NCI-H82 treated with DMSO at 0.1 percent for 48 hours (cell line): ENCODE measurements around the gene ATP6V0E2.

Source experiments
- DNase-seq: peaks from one replicate; lab custom pipeline; 2025; ENCODE audit not compliant: unreplicated experiment; lab: John Stamatoyannopoulos, UW

ATP6V0E2 gene

GRCh38 chr7:149838224-149838991, 35.4 kb upstream of the ATP6V0E2 start, which contains the start of gene ZNF862:
Gene ZNF862 (plus strand): TSS chr7:149838375. CDS start chr7:149838612, 237 bp downstream.
- peak; percentile 87 for DNase-seq

- peak; percentile 51 for DNase-seq
Observed at GRCh38 chr7:149838992-149839408, 34.8 kb upstream of the ATP6V0E2 start.

- no peak for DNase-seq
Observed at GRCh38 chr7:149839933-149840332, 33.8 kb upstream of the ATP6V0E2 start.

DNA sequence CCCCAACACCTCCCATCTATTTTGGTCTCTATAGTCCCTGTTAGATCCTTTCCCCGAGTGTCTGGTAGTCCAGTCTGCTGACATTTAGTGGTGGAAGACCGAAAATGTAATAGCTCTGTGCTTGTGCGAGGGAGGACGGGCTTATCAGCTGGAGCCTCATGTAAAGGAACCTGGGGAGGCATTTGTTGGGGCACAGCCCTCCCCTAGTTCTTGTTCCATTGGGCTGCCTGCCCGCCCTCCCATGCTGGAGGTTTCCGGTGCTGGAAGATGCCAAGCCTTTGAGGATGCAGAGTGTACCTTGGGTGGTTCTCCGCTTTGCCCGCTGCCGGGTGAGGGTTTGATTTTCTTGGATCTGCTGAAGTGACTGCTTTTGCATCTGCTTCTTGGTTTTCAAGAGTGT, 30.2 kb upstream of the ATP6V0E2 start:
- DNase-seq: no peak

GRCh38 chr7:149844445-149844844, 29.3 kb upstream of the ATP6V0E2 start:
- no peak for DNase-seq

DNA sequence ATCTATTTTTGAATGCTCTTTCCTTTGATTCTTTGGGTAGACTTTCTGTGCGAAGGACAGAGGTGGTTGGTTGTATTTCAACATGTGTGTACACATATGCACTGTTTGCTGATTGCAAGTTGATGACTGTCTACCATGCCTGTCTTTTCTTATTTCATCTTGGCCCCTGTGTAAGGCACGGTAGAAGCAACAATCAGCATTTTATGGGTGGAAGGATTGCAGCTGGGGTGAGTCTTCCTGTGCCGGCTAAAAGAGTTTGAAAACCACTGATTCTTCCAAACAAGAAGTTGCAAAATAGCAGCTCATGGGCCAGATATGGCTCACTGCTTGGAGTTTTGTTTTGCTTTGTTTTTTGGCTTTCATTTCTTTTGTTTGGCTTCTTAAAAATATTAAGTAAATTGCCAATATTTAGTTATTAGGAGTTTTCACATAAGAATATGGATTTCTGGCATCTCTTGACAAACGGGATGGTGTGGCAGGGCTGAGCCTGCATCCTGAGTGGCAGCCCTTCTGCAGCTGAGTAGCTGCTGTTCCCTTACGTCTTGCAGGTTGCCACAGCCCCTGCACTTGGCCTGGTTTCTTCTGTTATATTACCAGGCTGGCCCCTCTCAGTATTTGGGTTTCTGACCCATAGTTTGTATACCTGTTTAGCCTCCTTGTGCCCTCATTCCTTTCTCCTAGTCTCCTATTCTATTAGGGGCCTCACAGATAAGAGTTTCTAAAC, 28.4 kb upstream of the ATP6V0E2 start:
- DNase-seq: no peak

DNA sequence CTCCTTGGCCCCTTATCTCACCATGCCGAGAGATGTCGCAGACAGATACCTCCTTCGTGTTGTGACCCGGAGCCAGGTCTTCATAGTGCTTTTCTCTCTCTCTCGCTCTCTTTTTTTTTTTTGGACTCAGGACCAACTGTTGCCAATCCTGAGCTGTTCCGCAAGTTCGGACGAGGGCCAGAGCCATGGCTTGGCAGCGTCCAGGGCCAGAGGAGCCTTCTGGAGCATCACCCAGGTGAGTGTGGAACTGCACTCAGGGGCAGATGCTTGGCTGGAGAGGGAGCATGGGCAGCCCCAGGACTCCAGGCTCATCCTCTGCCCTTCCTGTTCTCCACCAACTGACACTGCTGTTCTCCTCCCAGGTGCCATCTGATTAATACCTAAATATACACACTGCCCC, 27.7 kb upstream of the ATP6V0E2 start:
- DNase-seq: no peak

DNA sequence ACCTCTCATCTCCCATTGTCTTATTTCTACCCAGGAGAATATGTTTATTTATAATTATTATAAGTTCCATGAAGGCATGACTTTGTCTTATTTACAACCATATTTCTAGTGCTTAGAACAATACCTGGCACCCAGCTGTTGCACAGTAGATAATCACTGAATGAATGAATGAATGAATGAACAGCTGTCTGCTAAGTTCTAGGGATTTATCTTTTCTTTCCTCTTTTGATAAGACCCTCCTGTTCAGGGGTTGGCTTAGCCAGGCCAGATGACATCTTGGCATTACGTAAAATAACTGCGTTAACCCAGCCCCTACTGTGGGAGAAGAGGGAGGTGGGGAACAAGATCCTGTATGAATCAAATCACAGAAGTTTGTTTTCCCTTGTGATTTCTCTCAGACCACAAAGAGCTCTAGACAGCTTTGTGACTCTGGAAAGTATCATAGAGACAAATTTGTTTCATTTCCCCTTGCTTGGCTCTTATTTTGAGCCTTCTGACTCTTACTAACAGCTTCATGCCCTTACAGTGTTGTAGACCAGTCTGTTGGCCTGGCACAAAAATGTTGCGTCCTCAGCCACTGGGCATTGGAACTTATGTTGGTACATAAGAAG, 27.2 kb upstream of the ATP6V0E2 start:
- no peak for DNase-seq

GRCh38 chr7:149849174-149849573, 24.6 kb upstream of the ATP6V0E2 start:
- no peak for DNase-seq

DNA sequence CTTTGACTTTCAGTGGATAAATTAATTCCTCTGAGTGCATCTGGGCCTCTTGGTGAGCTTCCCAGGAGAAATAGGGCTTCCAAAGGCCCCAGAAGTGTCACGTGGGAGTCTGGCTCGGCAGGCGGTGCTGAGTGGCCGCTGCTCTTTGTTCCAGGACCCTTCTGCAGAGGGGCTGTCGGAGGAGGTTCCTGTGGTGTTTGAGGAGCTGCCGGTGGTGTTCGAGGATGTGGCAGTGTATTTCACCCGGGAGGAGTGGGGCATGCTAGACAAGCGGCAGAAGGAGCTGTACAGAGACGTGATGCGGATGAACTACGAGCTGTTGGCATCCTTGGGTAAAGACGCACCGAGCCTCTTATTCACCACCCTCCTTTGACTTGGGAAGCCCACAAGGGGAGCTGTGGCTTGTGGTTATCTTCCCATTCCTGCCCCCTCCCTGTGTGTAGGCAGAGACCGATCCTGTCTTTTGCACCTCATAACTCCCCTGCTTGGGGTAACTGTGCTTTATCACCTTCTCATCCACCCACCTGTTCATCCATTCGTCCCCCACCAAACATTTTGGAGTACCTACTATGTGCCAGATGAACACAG, 23.7 kb upstream of the ATP6V0E2 start:
- no peak for DNase-seq

GRCh38 chr7:149850716-149851115, 23.1 kb upstream of the ATP6V0E2 start:
- DNase-seq: no peak

- no peak for DNase-seq
Observed at GRCh38 chr7:149851449-149851848, 22.3 kb upstream of the ATP6V0E2 start.

DNA sequence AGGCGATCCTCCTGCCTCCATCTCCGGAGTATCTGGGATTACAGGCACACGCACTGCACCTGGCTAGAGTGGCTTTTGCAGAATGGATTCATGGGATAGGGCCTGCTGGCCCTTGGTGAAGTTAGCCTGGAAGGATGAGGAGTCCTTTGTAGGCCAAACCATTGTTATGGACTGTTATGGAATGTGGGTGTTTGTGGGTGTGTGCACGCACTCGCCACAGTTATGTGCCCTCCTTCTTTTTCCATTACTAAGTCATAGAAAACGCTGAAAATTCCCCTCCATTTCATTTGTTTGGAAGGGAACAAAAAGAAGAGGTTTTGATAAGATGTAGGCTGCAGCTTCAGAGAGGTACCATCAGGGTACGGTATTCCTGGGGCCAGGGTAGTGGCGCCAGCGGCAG, 20.6 kb upstream of the ATP6V0E2 start:
- no peak for DNase-seq

DNA sequence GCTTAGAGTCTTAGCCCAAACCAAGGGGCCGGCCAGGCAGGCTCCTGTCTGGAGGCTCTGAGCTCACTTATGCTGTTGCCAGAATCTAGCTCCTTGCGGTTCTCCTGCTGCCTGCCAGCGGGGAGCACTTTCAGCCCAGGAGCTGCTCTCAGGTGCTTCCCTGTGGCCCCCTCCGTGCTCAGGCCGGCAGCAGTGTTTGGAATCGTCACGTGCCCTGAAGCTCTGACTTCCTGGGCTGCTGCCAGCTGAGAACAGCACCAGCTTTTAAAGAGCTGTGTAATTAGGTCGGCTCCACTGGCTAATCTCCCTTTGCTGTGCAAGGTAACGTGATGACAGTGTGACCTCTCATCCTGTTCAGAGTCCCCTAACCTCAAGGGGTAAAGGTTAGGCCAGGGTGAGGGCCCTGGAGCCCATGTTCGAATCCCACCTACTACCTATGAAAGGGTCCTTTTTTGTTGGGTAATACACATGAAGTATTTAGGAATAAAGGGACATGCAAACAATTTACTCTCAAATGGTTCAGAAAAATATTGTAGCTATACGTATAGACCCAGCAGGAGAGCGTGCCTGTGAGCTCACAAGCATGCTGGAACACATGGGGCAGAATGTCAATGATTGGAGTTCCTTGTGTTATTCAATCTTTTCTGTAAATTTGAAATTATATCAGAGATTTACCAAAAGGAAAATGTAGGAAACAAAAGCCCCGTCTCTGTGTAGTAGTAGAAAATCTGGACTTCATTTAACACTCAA, 19.0 kb upstream of the ATP6V0E2 start:
- peak; percentile 70 for DNase-seq

DNA sequence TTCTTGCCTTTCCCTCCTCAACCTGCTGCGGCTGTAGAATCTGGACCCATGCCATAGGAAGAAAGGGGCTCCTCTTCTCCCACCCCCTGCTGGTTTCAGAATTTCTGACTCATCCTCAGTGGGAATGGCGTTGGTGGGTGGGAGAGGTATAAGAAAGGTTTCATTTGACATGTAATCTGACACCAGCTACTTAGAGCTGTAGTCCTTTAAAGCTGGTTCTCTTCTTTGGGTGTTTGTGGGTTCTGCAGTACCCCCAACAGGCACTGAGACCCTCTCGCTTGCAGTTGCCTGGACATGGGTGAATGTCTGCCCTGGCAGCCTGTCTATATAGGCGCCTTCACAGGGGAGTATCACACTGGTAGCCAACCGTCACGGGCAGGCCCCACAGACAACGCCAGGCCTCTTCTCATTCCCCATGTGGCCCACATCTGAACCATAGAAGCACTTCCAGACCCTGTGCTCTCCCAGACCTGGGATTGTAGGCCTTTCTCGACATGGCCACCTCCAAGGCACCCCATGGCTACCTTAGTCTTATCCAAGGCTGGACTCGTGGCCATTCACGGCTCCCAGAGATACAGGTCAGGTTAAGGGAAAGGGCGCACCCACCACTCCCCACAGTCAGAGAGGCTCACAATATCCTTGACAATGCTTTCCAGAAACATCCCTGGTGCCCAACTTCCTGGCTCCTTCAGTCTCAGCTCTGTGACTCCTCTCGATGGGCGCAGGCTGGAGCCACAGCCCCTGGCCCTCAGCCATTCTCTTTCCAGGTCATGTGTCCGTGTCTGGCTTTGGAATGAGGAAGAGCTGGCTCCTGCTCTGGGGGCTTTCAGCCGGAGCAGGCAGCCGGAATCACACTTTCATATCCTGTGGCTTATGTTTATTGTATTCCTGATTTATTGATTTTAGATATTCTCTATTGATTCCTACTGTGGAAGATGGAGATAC, 18.1 kb upstream of the ATP6V0E2 start:
- DNase-seq: no peak

DNA sequence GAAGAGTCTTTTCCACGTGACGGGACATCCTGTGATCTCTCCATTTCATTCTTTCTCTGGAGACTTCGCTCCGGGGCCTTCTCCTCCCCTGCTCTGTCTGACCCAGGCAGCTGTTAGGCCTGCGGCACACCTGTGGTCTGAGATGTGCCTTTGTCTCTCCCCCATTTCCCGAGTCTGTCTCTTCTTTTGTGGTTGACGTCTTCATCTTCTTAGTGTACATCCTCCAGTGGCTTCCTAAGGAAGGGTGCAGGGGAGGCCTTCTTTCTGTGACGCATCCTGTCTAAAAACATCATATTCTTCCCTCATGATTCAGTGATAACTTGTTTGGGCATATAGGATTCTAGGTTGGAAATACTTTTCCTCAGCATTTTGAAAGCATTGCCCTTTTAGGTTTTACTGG, 17.2 kb upstream of the ATP6V0E2 start:
- no peak for DNase-seq

DNA sequence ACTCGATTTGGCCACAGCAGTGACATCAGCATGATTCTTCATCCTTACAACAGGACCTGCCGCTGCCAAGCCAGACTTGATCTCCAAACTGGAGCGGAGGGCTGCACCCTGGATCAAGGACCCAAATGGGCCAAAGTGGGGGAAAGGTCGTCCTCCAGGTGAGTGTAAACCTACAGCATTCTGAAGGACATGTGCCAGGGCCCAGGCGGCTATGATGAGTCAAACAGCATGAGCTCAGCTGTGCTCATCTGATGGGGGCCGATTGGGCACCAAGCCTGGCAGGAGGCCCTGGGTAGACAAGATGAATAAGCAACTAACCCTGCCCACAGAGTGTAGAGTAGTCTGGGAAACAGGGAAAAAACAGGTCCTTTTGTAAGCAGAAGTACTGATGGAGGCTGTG, 14.4 kb upstream of the ATP6V0E2 start:
- DNase-seq: no peak

- no peak for DNase-seq
Observed at GRCh38 chr7:149859876-149860275, 13.9 kb upstream of the ATP6V0E2 start.

DNA sequence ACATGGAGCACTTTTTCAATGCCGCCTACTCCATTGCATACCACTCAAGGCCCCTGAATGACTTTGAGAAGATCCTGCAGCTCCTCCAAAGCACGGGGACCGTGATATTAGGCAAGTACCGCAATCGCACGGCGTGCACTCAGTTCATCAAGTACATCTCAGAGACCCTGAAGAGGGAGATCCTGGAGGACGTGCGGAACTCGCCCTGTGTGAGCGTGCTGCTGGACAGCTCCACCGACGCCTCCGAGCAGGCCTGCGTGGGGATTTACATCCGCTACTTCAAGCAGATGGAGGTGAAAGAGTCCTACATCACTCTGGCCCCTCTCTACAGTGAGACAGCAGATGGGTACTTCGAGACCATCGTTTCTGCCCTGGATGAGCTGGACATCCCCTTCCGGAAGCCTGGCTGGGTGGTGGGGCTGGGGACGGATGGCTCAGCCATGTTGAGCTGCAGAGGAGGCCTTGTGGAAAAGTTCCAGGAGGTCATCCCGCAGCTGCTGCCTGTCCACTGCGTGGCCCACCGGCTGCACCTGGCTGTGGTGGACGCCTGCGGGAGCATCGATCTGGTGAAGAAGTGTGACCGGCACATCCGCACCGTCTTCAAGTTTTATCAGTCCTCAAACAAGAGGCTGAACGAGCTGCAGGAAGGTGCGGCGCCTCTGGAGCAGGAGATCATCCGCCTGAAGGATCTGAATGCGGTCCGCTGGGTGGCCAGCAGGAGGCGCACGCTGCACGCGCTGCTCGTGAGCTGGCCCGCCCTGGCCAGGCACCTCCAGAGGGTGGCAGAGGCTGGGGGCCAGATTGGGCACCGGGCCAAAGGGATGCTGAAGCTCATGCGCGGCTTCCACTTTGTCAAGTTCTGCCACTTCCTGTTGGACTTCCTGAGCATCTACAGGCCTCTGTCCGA, 12.7 kb upstream of the ATP6V0E2 start:
- no peak for DNase-seq
